AG08395 (cell line): ENCODE results near the gene FRRS1L.

Experiments used
- DNase-seq: peaks from one replicate; pipeline ENCODE4 v3.0.0; 2012; ENCODE audit warnings: mixed read lengths, low spot score

Gene FRRS1L

GRCh38 chr9:109166771-109167601 lies at the start of gene FRRS1L:
Gene FRRS1L (minus strand): TSS chr9:109167249. CDS start chr9:109167138, 111 bp downstream.
- no peak for DNase-seq

- no peak for DNase-seq
These were observed 47.4 kb upstream of the FRRS1L start for GRCh38 chr9:109214414-109214813.

GRCh38 chr9:109213285-109214121 lies 46.5 kb upstream of the FRRS1L start:
- DNase-seq: no peak

- DNase-seq: no peak
These were observed 45.7 kb upstream of the FRRS1L start for GRCh38 chr9:109212768-109213167.

- DNase-seq: no peak
These were observed 39.6 kb upstream of the FRRS1L start for GRCh38 chr9:109206670-109207069.

- DNase-seq: no peak
These were observed 38.5 kb upstream of the FRRS1L start for GRCh38 chr9:109205526-109205925.

GRCh38 chr9:109203761-109204360 lies 36.8 kb upstream of the FRRS1L start:
- DNase-seq: no peak

- DNase-seq: no peak
These were observed 32.6 kb upstream of the FRRS1L start for GRCh38 chr9:109199676-109200075.

- no peak for DNase-seq
These were observed 31.8 kb upstream of the FRRS1L start for GRCh38 chr9:109198736-109199382.

- no peak for DNase-seq
These were observed 27.0 kb upstream of the FRRS1L start for GRCh38 chr9:109193974-109194556.

- no peak for DNase-seq
These were observed 25.8 kb upstream of the FRRS1L start for GRCh38 chr9:109192732-109193361.

GRCh38 chr9:109191746-109192145 lies 24.7 kb upstream of the FRRS1L start:
- DNase-seq: no peak

GRCh38 chr9:109190151-109190550 lies 23.1 kb upstream of the FRRS1L start:
- no peak for DNase-seq

- no peak for DNase-seq
These were observed 19.9 kb upstream of the FRRS1L start for GRCh38 chr9:109186857-109187520.

GRCh38 chr9:109182940-109183798 lies 16.1 kb upstream of the FRRS1L start:
- DNase-seq: peak; percentile 29

GRCh38 chr9:109182550-109182939 lies 15.5 kb upstream of the FRRS1L start:
- no peak for DNase-seq

- no peak for DNase-seq
These were observed 14.2 kb upstream of the FRRS1L start for GRCh38 chr9:109181284-109181683.

- no peak for DNase-seq
These were observed 12.9 kb upstream of the FRRS1L start for GRCh38 chr9:109179801-109180523.

- DNase-seq: no peak
These were observed 9.9 kb upstream of the FRRS1L start for GRCh38 chr9:109176963-109177362.
